GM19452 (cell line): ENCODE measurements around the gene HIVEP3.

Source experiments
- ATAC-seq: cut with Tn5 transposase; IDR thresholded peaks from one replicate; pipeline ENCODE4 v1.9.1; 2021; ENCODE audit not compliant: unreplicated experiment

The HIVEP3 gene

DNA sequence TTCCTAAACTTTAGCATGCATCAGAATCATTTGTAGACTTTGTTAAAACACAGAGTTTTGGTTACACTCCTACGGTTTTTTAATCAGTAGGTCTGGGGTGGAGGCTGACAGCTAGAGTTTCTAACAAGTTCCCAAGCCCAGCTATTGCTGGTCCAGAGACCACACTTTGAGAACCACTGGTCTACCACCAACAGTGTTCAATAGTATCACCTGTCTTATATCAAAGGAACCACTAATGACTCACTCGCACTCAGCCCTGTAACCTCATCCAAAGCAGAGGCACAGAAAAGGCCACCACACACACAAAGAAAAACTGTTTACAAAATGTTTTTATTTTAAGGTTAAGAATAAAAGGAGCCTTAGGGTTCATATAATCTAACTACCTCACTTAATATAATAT, 68.7 kb downstream of the HIVEP3 start:
- ATAC-seq: no peak

DNA sequence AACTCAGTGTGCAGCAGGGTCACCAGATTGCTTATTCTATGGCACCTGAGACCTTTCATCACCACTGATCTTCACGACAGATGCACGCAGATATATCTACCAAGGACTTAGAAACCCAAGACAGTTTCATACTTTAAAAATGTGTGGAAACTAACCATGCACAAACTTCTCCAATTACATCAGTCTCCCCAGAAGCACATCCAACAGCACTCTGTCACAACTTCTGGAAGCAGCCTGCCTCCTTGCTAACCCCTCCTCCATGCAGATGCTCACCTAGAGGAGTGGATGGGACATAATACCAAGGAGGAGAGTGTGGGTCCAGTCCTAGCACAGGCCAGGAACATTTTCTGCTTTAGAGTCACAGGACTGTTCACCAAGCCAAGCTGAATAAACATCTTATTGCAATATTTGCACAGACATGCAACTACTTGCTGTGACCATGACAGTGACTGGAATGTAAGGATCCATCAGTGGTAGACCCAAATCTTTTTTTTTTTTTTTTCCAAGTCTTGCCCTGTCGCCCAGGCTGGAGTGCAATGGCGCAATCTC, 69.4 kb downstream of the HIVEP3 start:
- ATAC-seq: no peak

DNA sequence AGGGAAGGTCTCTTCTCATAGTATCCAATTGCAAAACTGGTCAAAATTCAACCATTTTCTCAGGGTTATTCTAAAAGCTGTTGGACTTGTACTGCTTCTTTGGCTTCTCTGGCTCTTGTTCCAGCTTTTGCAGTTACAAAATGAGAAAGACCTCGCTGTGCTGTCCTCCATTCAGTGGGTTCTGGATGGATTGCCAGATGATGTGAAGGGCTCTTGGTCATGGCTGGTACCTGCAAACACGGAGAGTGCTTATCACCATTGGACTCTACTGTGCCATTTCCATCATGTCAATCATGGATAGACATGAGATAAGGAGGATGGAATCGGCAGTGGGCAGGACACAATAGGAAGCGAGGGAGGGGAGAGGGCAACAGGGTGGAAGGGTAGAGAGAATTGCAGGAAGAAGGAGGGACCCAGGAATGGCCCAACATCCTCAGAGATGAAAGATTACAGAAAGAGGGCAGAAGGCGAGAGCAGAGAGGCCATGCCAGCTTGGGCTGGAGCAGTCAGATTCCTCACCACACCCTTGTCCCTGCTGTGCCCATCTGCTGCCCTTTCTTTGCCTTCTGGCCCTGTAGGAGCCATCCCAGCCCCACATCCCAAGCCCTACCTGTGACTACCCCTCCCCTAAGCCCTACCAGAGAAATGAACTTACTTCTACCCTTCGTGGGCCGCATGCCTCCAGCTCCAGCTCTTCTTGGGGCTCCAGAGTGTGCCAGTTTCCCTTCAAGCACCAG, 70.3 kb downstream of the HIVEP3 start:
- no peak for ATAC-seq

DNA sequence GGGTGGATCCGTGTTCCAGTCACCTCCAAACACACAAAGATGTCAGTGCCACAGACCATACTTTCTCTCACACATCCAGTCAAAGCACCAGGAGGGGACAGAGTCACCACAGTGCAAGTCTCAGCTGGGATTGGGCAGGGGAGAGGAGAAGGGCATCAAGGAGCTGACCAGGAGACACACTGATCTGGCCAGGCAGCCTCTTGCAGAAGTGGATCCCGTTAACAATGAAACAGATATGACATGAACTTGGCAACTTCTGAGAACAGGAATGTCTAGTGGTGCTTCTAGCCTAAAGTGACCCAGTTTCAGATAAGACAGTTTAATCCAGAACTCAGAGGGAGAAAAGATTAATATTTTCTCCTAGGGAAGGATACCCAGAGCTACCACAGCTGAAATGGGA, 71.0 kb downstream of the HIVEP3 start:
- no peak for ATAC-seq

DNA sequence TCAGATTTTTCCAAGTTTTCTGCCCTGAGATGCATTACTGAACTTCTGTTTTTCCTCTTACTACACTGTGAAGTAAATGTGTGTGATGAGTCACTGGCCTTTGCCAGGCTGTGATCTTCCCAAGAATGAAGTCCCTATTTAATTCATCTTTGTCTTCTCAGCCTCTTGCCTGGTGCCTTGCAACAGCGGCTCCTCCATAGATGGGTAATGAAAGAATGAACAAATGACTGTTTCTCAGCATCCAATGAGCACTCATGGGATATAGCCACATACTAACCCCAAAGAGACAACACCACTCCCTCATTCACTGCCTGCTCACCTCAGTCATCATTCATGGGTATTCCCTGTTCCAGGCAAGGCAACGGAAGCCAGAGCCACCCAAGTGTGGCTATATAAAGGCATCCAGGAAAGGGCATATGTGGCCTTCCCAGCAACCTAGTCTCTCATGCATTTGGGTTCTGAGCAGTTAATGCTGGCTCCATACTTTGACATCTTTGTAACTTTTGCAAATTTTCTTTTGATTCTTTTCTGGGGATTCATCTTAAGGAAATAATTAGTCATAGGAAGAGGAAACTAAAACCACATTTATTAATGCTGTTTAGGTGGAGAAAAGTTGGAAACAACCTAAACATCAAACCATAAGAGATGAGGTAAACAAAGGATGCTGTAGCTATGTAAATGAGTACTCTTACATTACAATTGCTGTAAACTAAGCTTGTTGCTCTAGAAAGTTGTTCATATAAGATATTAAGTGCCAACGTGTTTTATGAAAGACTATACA, 71.9 kb downstream of the HIVEP3 start:
- ATAC-seq: no peak

DNA sequence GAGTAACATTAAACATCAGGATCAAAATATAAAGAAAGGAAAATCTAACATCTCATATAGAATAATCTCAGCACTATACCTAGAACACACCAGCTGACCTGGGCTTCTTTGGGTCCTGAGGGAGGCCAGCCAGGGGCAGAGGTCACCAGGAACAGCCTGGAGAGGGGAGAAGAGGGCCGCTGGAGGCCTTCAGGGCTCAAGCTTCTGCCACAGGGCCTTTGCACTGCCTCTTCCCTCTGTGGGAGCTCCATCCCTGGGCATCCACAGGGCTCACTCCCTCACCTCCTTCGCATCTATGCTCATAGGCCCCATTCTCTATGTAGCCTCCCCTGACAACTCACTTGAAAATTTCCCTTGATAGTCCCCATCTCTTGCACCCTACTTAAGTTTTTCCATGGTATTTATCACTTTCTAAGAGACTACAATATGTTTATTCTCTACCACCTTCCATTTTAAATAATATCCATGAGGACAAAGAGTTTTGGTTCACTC, 73.9 kb downstream of the HIVEP3 start:
- ATAC-seq: no peak

DNA sequence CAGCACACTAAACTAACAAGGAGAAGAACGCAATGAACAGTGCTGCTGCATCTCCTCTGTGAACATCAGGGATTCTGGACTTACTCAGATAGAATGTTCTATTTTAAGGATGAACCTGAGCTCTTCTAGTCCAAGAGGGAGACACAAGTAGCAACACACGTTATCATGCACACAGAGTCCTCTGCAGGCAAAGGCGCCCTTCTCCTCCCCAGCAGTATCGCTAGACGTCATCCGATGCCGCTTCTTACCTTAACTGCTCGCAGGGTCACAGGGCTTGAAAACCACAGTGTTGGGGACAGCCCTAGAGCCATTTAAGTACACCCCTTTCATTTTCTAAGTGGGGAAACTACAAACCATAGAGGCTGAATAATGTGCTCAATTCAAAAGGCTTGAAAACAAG, 74.5 kb downstream of the HIVEP3 start:
- ATAC-seq: no peak

DNA sequence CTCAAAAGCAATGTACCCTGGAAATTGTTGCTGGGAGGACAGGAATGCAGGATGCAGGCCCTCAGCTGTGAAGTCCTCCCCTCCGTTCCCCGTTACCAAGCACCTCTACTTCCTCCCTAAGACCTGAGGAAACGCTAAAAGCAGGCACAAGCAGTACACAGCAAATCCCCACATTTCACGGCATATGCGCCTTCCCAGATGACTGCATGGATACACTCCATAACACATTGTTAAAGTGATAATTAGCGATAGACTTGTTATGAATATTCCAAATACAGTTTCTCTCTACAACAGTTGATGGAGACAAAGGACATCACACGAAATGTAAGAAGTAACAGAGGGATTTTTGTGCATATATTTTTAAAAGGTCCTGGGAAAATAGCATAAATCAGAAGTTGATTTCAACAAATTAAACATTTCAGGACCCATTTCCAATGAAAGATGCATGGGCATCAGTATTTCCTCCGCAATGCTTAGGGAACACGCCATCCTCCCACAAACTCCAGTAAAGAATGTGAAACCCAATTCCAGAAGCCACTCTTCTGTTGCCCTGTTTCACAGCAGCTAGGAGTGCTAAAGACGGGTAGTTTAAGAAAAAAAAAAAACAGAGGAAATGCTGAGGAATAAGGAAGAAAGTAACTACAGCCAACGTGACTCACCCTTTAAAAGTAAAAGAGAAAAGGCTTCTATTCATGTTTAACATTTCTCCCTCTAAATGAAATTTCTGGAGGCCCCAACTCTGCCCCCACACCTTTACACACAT, 75.5 kb downstream of the HIVEP3 start:
- ATAC-seq: no peak

DNA sequence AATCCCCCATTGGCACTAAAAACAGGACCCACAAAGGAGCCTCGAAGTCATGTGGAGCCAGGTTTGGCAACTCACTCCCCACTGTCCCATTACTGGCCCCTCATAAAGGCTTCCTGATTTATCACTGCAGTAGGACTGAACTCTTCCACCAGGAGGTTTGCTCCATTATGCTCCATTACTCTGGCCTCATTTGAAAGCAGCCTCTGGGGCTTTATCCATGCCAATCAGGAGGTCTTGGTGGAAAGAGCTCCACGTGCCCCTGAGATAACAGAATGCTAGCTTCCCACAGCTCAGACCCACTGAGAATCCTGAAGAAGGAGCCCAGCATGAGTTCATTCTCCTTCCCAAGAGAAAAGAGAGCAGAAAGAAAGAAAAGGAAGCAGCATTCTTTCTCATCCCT, 76.4 kb downstream of the HIVEP3 start:
- no peak for ATAC-seq

DNA sequence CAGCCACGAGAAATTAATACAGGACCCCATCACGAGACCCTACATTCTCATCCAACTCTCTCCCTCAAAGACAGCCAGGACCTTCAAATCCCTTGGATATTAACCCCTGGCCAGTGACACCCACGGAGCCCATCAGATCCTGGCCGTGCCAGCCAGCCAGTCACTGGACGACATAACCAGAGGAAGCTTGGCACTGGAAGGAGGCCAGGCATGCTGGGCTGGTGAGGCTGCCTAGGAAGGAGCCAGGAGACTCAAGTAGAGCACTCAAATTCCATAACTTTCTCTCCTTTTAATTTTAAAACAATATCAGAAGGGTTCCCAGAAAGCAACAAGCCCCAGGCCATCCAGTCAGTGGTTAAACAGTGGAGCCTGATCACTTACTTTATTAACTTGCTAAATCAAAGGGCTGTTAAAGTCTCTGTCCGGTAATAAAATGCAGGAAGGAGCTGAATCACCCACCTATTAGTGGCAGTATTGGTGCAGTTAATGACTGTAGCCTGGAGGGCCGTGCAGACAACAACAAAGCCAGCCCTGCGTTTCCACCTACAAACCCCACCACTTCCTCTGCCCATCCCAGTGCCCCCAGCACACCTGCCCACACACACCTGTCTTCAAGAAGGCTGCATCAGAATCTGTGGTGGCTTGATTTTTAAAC, 78.0 kb downstream of the HIVEP3 start:
- ATAC-seq: no peak

DNA sequence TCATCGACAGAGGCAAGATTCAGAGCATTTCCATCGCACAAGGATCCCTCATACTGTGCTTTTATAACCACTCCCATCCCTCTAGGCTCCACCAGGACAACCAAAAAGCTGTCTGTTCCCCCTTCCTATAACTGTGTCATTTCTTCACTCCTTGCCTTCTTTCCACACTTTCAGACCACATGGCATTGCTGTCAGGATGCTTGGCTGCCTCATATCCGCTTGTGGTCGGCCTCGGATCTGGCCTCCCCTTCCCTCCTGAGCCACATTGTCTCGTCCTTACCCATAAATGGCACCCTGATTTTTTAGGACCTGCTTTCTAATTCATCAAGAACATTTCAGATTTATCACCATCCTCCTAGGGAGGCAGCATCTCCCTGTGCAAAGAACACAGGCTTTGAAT, 80.5 kb downstream of the HIVEP3 start:
- ATAC-seq: no peak

DNA sequence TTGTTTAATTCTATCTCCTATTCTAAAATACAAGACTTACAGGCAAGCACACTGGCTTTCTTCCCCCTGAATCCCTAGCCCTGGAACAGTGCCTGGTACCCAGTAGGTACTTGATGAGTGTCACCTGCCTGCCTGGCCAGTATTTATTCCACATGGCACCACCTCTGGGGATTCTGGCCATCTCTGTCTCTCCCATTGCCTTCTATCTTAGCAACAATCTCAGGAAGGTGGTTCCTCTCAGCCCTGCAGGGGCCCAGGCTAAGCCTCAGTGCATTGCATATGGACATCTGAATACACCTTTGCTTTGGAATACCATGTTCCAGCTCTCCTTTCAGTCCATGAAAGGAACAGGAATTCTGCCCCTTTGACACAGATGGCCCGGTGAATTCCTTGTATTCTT, 81.0 kb downstream of the HIVEP3 start:
- no peak for ATAC-seq

DNA sequence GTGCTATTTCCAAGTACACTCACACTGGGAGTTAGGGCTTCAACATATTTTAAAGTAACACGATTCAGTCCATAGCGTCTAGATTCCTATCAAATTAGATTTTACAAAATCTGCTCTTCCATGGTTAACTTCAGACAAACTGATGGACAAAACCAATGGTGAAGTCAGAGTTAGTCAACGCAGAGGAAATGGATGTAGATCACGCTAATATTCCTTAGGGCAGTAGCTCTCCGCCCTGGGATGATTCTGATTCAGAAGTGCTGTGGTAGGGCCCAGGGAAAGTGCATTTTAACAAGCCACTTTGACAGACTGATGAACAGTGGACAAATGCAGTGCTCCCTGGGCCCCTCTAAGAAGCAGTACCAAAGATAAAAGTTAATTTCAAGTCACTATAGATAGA, 83.2 kb downstream of the HIVEP3 start:
- no peak for ATAC-seq

DNA sequence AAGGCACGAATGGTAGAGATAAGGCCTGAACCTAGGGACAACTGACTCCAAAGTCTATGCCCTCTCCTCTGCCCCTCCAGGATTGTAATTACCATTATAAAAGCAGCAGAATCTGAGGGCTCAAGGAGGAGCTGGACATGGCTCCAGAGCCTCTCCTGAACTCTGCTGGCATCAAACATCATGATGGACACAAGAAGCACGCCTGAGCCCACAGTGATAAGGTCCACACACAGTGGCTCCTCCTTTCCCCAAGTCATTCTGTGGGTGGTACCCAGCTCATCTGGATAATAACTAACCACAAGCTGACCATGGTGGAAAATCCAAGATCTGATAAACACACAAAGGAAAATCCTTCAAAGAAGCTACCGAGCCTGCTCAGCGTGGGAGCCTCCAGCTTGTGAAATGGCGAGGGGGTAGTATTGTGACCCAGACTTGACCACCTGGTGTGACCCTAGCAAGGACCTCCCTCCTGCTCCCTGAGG, 85.2 kb downstream of the HIVEP3 start:
- no peak for ATAC-seq

DNA sequence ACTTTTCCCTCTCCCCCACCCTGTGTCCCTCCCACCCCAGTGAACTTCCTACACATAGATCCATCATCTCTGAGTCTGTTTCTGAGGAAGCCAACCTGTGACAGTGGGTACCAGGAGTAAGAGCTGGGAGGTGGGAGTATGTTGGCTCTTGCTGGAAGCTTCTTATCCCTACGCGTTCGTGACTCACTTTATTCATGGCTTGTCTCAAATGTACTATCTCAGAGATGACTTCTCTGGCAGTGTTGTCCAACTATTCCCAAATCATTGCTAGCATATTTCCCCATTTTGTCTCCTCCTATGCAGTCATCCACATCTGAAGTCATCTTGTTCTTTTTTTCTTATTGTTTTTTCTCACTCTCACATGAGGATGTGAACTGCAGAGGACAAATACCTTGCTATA, 88.0 kb downstream of the HIVEP3 start:
- no peak for ATAC-seq

DNA sequence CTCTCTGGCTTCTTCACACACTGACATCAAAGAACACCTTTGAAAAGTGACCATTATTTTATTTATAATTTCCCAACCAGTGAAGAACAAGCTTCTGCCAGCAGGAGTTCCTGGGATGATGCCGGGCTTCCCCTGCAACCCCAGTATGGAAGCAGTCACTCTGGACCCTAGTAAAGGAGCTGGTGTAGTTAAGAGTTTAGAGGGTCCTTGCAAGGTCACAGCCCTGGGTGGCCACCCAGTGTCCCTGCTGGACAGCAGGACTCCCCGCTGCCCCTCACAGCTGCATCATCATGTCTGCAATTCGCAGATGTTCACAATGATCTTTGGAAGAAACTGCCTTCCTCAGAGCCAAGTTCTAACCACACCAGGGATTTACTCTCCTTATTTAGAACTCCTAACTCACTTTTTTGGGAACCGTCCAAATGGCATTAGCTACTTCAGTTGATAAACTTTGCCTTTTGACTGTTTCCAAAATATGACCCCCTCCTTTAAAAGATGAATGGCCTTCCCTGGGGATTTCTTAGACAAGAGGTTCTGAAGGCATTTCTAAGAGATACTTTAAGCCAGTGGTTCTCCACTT, 90.6 kb downstream of the HIVEP3 start:
- no peak for ATAC-seq

DNA sequence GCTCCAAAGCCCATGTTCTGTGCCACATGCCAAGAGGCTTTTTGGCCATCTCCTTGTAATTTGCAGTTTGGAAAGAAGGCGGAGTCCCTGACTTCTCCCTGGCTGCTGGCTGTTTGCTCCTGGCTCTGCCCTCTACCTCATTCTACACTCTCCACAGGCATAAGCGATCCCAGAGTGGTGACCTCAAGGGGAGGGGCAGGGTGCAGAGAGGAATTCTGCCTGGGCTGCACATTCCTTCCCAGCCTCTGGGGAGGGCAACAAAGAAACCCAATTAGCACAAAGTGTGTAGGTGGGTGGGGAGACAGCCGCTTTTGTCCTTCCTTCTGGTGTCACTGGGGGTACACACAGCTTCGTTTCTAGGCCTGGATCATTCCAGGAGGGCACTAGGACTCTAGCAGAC, 95.3 kb downstream of the HIVEP3 start:
- no peak for ATAC-seq

DNA sequence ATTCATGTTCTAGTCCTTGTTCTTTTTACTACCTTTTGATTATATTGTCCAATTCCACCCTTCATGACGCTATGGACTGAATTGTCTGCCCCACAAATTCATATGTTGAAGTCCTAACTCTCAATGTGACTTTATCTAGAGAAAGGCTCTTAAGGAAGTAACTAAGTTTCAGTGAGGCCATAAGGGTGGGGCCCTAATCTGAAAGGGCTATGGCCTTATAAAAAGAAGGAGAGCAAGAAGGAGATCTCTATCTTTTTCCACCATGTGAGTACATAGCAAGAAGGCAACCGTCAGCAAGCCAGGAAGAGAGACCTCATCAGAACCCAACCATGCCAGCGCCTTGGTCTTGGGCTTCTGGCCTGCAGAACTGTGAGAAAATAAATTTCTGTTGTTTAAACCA, 95.9 kb downstream of the HIVEP3 start:
- no peak for ATAC-seq

DNA sequence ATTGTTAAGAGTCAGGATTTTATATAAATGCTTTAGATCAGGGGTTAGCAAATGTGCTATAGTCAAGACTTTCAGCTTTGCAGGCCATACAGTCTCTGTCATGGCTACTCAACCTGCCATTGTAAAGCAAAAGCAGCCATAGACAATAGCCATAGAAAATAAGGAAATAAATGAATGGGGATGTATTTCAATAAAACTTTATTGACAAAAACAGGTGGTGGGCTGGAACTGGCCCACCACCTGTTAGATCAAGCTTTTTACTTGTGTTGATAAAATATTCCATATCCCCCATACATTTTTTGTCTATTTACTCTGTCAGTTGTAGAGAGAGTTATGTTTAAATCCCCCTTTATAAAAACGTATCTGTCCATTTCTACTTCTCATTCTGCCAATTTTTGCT, 98.9 kb downstream of the HIVEP3 start:
- ATAC-seq: no peak

DNA sequence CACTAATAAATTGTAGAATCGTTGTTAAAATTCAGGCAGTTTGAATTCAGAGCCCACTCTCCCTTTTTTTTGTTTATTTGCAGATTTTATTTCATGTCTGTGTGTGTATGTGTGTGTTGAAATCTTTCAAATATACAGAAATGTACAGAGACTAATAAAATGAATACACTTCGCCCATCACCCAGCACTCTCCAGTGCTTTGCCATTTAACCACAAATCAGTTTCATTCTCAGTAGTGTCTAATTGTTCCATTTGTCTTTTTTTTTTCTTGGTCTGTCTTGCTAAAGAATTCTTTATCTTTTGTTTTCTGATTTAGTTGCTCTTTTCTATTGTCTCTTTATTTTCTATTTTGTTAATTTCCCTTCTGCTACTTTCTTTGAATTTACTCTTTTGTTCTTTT, 99.7 kb downstream of the HIVEP3 start:
- no peak for ATAC-seq
